Kidney epithelial cell (primary cell): Measurements from ENCODE around the gene KCNQ4. TPM values are rescaled to one million over a fixed set of nuclear protein-coding genes. Genes with fewer than 3 reads are reported as not detected.

ENCODE experiments used
- DNase-seq: peaks from one replicate; pipeline ENCODE4 v3.0.0-alpha.2; 2010; ENCODE audit warnings: low read depth
- H3K27me3 ChIP-seq: 2 replicates; pipeline ENCODE4 v1.6.0; 2011; ENCODE audit warnings: low read length; ENCODE audit not compliant: control insufficient read depth, insufficient read depth
- H3K36me3 ChIP-seq: 2 replicates; pipeline ENCODE4 v1.5.1; 2011; ENCODE audit warnings: low read length; ENCODE audit not compliant: control insufficient read depth, insufficient read depth
- H3K4me3 ChIP-seq: 2 replicates; pipeline ENCODE4 v1.5.1; 2011; ENCODE audit warnings: low read depth, mild to moderate bottlenecking, control low read depth, low read length
- total RNA-seq: library from RNA; depleted of rRNA; stranded (reverse); fragments of >200 nt; gene quantifications from 2 replicates; pipeline ENCODE4 v1.2.3, GENCODE V29; 2015
- TF ChIP-seq, protein P1 (sequence below): IDR thresholded peaks from 2 replicates; pipeline ENCODE4 v1.5.1; 2011; ENCODE audit warnings: mild to moderate bottlenecking, moderate library complexity, low read length, control low read depth, inconsistent platforms; ENCODE audit not compliant: insufficient read depth, poor library complexity, severe bottlenecking

Gene KCNQ4
- total RNA-seq, 1 donor from 2014 or later: 2.8 TPM

DNA sequence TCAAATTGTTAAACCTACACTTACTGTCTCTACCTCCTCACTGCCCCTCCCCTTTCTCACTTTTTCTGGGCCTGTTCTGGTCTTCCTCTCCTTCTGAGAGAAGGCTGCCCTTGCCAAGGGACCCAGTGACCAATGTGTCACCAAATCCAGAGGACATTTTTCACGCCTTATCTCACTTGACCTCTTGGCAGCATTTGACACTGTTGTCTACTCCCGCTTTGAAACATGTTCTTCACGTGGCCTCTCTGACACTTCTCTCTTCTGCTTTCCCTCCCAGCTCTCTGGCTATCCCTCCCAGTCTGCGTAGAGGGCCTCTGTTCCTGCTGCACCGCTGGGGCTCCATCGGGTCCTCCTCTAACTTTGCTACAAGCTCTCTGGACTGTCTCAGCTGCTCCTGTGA is 25.3 kb downstream of the KCNQ4 start:
- no peak for DNase-seq

DNA sequence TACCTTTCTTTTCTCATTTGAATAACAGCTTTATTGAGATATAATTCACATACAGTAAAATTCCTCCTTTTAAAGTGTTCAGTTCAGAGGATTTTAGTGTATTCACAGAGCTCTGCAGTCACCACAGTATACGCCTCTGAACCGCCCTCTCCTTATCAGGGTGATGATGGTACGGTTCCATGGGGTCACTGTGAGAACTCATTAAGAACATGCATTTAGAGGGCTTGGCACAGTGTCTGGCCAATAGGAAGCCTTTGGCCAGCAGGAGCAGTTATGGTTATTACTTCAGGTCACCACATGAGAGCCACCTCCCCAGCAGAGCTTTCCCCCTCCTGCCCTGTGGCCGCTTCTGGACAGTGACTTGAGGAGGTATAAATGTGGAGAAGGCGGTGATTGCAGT is 27.3 kb downstream of the KCNQ4 start:
- TF ChIP-seq, protein P1, sequence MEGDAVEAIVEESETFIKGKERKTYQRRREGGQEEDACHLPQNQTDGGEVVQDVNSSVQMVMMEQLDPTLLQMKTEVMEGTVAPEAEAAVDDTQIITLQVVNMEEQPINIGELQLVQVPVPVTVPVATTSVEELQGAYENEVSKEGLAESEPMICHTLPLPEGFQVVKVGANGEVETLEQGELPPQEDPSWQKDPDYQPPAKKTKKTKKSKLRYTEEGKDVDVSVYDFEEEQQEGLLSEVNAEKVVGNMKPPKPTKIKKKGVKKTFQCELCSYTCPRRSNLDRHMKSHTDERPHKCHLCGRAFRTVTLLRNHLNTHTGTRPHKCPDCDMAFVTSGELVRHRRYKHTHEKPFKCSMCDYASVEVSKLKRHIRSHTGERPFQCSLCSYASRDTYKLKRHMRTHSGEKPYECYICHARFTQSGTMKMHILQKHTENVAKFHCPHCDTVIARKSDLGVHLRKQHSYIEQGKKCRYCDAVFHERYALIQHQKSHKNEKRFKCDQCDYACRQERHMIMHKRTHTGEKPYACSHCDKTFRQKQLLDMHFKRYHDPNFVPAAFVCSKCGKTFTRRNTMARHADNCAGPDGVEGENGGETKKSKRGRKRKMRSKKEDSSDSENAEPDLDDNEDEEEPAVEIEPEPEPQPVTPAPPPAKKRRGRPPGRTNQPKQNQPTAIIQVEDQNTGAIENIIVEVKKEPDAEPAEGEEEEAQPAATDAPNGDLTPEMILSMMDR: no peak
- H3K27me3 ChIP-seq: no peaks in the 10 kb centered on the region
- no peak for DNase-seq
- no peaks in the 10 kb centered on the region for H3K36me3 ChIP-seq
- H3K4me3 ChIP-seq: no peak overlapping the region

More for the DNA sequence above, 25.3 kb downstream of the KCNQ4 start:
- no peaks in the 10 kb centered on the region for H3K27me3 ChIP-seq
- no peaks in the 10 kb centered on the region for H3K36me3 ChIP-seq
- TF ChIP-seq, protein P1: no peak
- H3K4me3 ChIP-seq: no peak overlapping the region

DNA sequence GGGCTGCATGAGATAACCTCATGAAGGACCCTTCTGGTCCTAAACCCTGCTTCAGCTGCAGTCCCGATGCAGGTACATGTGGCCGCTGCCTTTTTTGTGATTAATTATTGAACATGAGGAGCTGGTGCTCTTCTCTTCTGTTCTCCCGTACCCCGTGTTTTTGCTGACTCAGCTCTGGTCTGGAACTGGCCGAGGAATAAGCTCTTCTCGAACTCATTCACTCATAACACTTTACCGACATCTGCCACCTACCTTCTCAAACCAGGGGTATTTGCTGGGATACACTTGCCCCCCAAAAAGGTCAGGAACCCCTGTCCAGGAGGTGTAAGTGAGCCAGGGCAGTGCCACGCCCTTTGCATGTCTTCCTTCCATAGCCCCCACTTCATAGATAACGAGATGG is 31.8 kb downstream of the KCNQ4 start:
- H3K4me3 ChIP-seq: no peak overlapping the region
- no peak for DNase-seq
- peaks cover 8% of the 10 kb centered on the region for H3K27me3 ChIP-seq
- H3K36me3 ChIP-seq: no peaks in the 10 kb centered on the region
- TF ChIP-seq, protein P1: no peak

DNA sequence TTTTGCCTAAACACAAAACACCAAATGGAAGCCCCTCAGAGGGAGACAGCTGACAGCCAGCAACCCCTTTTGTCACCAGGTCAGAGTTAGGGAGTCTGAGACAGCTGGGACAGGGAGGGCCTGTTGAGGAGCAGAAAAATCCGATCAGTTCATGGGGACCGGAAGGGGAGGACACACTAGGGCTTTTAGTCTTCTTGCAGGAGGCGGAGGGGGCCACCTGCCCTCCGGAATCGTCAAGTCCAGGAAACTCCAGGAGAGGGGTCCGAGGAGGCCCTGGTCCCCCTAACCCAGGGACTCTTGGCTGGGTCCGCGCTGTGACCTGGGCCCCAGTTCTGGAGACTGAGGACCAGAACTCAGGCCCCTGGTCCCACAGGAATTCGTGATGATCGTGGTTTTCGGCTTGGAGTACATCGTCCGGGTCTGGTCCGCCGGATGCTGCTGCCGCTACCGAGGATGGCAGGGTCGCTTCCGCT is 34.2 kb downstream of the KCNQ4 start:
- TF ChIP-seq, protein P1: no peak
- no peak for DNase-seq
- peaks cover 8% of the 10 kb centered on the region for H3K27me3 ChIP-seq
- no peak overlapping the region for H3K4me3 ChIP-seq
- no peaks in the 10 kb centered on the region for H3K36me3 ChIP-seq

DNA sequence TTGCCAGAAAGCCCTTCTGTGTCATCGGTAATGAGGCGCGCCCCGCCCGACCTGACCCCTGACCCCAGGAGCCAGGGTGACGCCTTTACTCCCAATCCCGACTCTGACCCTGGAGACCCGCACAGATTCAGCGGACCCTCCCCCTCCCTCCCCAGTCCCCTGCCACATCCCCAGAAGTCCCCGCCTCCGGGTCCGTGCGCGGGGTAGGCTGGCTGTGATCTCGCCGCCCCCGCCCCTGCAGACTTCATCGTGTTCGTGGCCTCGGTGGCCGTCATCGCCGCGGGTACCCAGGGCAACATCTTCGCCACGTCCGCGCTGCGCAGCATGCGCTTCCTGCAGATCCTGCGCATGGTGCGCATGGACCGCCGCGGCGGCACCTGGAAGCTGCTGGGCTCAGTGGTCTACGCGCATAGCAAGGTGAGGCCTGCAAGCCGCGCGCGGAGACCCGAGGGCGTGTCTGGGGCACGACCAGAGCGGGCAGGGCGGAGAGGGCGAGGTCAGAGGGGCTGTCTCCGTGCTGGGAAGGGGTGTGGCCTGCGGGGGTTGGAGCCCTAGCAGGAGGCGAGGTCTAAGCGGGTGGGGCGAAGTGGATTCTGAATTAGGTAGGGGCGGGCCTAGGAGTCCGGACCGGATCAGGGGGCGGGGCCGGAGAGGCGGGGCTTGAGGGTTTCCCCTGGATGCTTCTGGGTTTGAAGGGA is 34.8 kb downstream of the KCNQ4 start:
- TF ChIP-seq, protein P1: no peak
- DNase-seq: no peak
- peak overlapping the region; percentile 33 for H3K4me3 ChIP-seq

DNA sequence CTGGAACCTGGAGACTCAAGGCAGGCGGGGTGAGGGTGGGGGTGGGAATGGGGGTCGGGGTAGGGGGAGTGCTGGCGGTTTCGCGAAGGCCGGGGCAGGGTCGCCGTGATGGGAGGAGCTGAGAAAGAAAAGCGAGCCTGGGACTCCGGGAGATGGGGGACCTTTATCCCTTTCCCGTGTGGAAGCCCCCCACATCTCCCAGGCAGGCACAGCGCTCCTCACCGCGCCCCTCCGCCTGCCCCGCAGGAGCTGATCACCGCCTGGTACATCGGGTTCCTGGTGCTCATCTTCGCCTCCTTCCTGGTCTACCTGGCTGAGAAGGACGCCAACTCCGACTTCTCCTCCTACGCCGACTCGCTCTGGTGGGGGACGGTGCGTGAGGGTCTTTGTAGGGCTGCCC is 35.5 kb downstream of the KCNQ4 start:
- TF ChIP-seq, protein P1: no peak
- no peak overlapping the region for H3K4me3 ChIP-seq
- H3K36me3 ChIP-seq: no peaks in the 10 kb centered on the region
- no peak for DNase-seq
- H3K27me3 ChIP-seq: peaks cover 8% of the 10 kb centered on the region

More for the DNA sequence above, 34.8 kb downstream of the KCNQ4 start:
- Histone ChIP-seq H3K36me3 (no peaks in the 10 kb centered on the region), H3K27me3 (peaks cover 8% of the 10 kb centered on the region)
